ENCODE results near the gene CEP41.

DNA sequence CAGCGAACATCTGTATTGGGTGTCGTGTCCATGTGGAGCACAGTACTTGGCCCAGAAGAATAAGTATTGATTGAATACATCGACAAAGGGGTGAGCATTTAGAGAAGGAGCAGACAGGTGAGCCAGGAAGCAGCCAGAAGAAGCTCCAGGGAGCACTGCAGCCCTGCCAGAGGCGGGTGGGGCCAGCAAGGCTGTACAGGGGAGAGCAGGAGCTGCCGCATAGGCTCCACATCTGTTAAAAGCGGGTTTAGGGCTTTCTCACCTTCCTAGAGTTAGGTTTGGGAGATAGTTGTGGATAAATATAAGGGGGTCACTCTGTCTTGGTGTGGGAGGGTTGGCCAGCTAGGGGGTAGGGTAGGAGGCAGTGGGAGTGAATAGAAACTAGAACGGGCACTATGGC lies 61.8 kb downstream of the CEP41 start:
- TF ChIP-seq RAD21 (IDR thresholded peaks at IDR 0.05) (no peak), JUND (IDR thresholded peaks at IDR 0.05) (no peak), FOXA1 (IDR thresholded peaks at IDR 0.05) (no peak), YY1 (IDR thresholded peaks at IDR 0.05) (no peak), GABPA (IDR thresholded peaks at IDR 0.05 in 1 of 2, conservative IDR thresholded peaks at IDR 0.05 in 1 of 2) (no peak), SP1 (IDR thresholded peaks at IDR 0.05) (no peak), NR2F2 (IDR thresholded peaks at IDR 0.05) (no peak)
- TF ChIP-seq, protein P1, sequence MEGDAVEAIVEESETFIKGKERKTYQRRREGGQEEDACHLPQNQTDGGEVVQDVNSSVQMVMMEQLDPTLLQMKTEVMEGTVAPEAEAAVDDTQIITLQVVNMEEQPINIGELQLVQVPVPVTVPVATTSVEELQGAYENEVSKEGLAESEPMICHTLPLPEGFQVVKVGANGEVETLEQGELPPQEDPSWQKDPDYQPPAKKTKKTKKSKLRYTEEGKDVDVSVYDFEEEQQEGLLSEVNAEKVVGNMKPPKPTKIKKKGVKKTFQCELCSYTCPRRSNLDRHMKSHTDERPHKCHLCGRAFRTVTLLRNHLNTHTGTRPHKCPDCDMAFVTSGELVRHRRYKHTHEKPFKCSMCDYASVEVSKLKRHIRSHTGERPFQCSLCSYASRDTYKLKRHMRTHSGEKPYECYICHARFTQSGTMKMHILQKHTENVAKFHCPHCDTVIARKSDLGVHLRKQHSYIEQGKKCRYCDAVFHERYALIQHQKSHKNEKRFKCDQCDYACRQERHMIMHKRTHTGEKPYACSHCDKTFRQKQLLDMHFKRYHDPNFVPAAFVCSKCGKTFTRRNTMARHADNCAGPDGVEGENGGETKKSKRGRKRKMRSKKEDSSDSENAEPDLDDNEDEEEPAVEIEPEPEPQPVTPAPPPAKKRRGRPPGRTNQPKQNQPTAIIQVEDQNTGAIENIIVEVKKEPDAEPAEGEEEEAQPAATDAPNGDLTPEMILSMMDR (IDR thresholded peaks at IDR 0.05; ENCODE audit: low read depth, low read length, missing input control), result no peak
- TF ChIP-seq, protein P2, sequence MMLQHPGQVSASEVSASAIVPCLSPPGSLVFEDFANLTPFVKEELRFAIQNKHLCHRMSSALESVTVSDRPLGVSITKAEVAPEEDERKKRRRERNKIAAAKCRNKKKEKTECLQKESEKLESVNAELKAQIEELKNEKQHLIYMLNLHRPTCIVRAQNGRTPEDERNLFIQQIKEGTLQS (IDR thresholded peaks at IDR 0.05), result no peak
- TF ChIP-seq, protein P3, sequence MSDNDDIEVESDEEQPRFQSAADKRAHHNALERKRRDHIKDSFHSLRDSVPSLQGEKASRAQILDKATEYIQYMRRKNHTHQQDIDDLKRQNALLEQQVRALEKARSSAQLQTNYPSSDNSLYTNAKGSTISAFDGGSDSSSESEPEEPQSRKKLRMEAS (IDR thresholded peaks at IDR 0.05), result no peak
- TF ChIP-seq, protein P4, sequence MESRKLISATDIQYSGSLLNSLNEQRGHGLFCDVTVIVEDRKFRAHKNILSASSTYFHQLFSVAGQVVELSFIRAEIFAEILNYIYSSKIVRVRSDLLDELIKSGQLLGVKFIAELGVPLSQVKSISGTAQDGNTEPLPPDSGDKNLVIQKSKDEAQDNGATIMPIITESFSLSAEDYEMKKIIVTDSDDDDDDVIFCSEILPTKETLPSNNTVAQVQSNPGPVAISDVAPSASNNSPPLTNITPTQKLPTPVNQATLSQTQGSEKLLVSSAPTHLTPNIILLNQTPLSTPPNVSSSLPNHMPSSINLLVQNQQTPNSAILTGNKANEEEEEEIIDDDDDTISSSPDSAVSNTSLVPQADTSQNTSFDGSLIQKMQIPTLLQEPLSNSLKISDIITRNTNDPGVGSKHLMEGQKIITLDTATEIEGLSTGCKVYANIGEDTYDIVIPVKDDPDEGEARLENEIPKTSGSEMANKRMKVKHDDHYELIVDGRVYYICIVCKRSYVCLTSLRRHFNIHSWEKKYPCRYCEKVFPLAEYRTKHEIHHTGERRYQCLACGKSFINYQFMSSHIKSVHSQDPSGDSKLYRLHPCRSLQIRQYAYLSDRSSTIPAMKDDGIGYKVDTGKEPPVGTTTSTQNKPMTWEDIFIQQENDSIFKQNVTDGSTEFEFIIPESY (IDR thresholded peaks at IDR 0.05), result no peak
